ENCODE data around the gene DENND1B.

The DENND1B gene

DNA sequence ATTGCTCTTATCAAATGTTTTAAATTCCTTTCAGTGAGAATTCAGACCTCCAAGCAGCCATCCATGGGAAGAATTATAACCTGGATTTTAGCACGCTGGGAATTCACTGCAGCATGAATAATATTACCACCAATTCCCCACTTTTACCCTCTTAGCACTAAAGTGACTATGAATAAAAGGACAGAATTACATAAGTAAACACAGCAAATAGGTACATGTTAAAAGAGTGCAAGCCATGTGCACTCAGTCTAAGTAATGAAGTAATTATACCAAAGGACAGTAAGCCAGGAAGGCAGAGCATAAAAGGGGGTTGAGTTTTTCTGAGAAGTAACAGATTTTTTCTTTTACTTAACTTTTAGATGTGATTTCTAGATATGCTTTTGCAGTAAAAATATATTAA lies 176.3 kb downstream of the DENND1B start:
- Histone ChIP-seq H3K4me2 (no peak overlapping the region), H4K20me1 (ENCODE audit: insufficient read depth) (no peaks in the 10 kb centered on the region), H2AFZ (ENCODE audit: low read depth) (no peak overlapping the region), H3K4me3 (IDR thresholded peaks at IDR 0.05; ENCODE audit: insufficient read depth, low read depth, low read length) (no peak overlapping the region), H3K36me3 (ENCODE audit: insufficient read depth) (no peaks in the 10 kb centered on the region; the same call in 1 of the 2 replicates), H3K27ac (no peak overlapping the region), H3K27me3 (ENCODE audit: insufficient read depth, low read depth) (no peaks in the 10 kb centered on the region), H3K9ac (no peak overlapping the region), H3K4me1 (ENCODE audit: low read depth, poor library complexity, severe bottlenecking) (peaks cover 6% of the 10 kb centered on the region), H3K79me2 (ENCODE audit: insufficient read depth, low read depth) (no peaks in the 10 kb centered on the region)
- TF ChIP-seq CTCF (conservative IDR thresholded peaks at IDR 0.05; ENCODE audit: low read depth, low read length) = no peak

GRCh38 chr1:197595304-197595904 lies 179.9 kb downstream of the DENND1B start:
- H3K4me1 ChIP-seq (ENCODE audit: low read depth, poor library complexity, severe bottlenecking) = peaks cover 6% of the 10 kb centered on the region
- peak overlapping the region; percentile 1; the same call in 1 of the 2 replicates for H3K27ac ChIP-seq
- no peaks in the 10 kb centered on the region; the same call in 1 of the 2 replicates for H3K36me3 ChIP-seq (ENCODE audit: insufficient read depth)
- no peaks in the 10 kb centered on the region for H3K79me2 ChIP-seq (ENCODE audit: insufficient read depth, low read depth)
- H3K27me3 ChIP-seq (ENCODE audit: insufficient read depth, low read depth) = no peaks in the 10 kb centered on the region
- no peak for TF ChIP-seq CTCF (conservative IDR thresholded peaks at IDR 0.05; ENCODE audit: low read depth, low read length)
- H3K4me3 ChIP-seq (IDR thresholded peaks at IDR 0.05; ENCODE audit: insufficient read depth, low read depth, low read length) = no peak overlapping the region
- no peak overlapping the region for H2AFZ ChIP-seq (ENCODE audit: low read depth)
- peak overlapping the region; percentile 5; the same call in 1 of the 2 replicates for H3K4me2 ChIP-seq
- no peaks in the 10 kb centered on the region for H4K20me1 ChIP-seq (ENCODE audit: insufficient read depth)
- H3K9ac ChIP-seq = no peak overlapping the region

- Histone ChIP-seq H3K4me3 (IDR thresholded peaks at IDR 0.05; ENCODE audit: insufficient read depth, low read depth, low read length) (no peak overlapping the region), H3K27ac (no peak overlapping the region), H2AFZ (ENCODE audit: low read depth) (no peak overlapping the region), H3K36me3 (ENCODE audit: insufficient read depth) (no peaks in the 10 kb centered on the region), H3K4me1 (ENCODE audit: low read depth, poor library complexity, severe bottlenecking) (peaks cover 4% of the 10 kb centered on the region), H3K9ac (no peak overlapping the region), H3K27me3 (ENCODE audit: insufficient read depth, low read depth) (no peaks in the 10 kb centered on the region), H3K4me2 (no peak overlapping the region), H3K79me2 (ENCODE audit: insufficient read depth, low read depth) (no peaks in the 10 kb centered on the region), H4K20me1 (ENCODE audit: insufficient read depth) (no peaks in the 10 kb centered on the region)
- TF ChIP-seq CTCF (conservative IDR thresholded peaks at IDR 0.05; ENCODE audit: low read depth, low read length) = no peak
Measured at GRCh38 chr1:197590687-197591086, 184.6 kb downstream of the DENND1B start.

DNA sequence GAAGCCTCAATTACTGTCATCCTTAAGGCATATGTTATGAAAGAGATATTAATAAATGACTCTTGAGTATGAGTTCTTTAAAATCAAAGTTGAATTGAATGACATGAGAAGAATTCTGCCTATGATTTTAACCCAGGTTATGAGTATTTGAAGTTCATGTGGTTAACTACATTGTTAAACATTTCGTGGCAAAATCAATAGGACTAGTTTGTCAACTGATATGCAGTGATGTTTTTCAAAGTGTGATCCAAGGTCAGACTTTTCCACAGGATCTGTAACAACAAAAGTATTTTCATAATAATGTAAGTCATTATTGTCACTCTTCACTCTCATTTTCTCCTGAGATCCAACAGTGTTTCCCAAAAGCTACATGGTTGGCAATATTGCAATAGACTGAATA lies 189.5 kb downstream of the DENND1B start:
- no peak for TF ChIP-seq CTCF (conservative IDR thresholded peaks at IDR 0.05; ENCODE audit: low read depth, low read length)
- no peak overlapping the region for H3K9ac ChIP-seq
- no peak overlapping the region for H3K4me2 ChIP-seq
- H3K36me3 ChIP-seq (ENCODE audit: insufficient read depth) = 0 out of 2 replicates have a peak, but pooled peaks cover 8% of the 10 kb centered on the region
- H2AFZ ChIP-seq (ENCODE audit: low read depth) = no peak overlapping the region
- no peak overlapping the region for H3K4me3 ChIP-seq (IDR thresholded peaks at IDR 0.05; ENCODE audit: insufficient read depth, low read depth, low read length)
- H3K79me2 ChIP-seq (ENCODE audit: insufficient read depth, low read depth) = no peaks in the 10 kb centered on the region
- H3K27me3 ChIP-seq (ENCODE audit: insufficient read depth, low read depth) = no peaks in the 10 kb centered on the region
- H3K4me1 ChIP-seq (ENCODE audit: low read depth, poor library complexity, severe bottlenecking) = no peaks in the 10 kb centered on the region
- H3K27ac ChIP-seq = no peak overlapping the region
- no peaks in the 10 kb centered on the region for H4K20me1 ChIP-seq (ENCODE audit: insufficient read depth)
